Loucy (cell line): ENCODE results near the gene TRAF3IP1.

Experiments
- H2AFZ ChIP-seq: fragments of 200-600 bp; sonication (generic); 2 replicates; pipeline ENCODE4 v1.6.0; 2016; ENCODE audit warnings: antibody characterized with exemption, mild to moderate bottlenecking, low read length, moderate library complexity
- H3F3A ChIP-seq: fragments of 200-600 bp; 2 replicates; pipeline ENCODE4 v1.6.0; 2016; ENCODE audit warnings: antibody characterized with exemption, low read depth, mild to moderate bottlenecking
- H3K27me3 ChIP-seq: fragments of 200-600 bp; sonication (generic); 2 replicates; pipeline ENCODE4 v1.6.1; 2014; ENCODE audit warnings: low read length, mild to moderate bottlenecking; ENCODE audit not compliant: insufficient read depth, poor library complexity, severe bottlenecking
- H3K36me3 ChIP-seq: fragments of 200-600 bp; sonication (generic); 2 replicates; pipeline ENCODE4 v1.6.1; 2016; ENCODE audit warnings: low read length; ENCODE audit not compliant: insufficient read depth
- H3K4me1 ChIP-seq: fragments of 200-600 bp; sonication (generic); 2 replicates; pipeline ENCODE4 v1.5.1; 2014; ENCODE audit warnings: low read length, mild to moderate bottlenecking; ENCODE audit not compliant: insufficient read depth, poor library complexity, severe bottlenecking
- H3K4me2 ChIP-seq: fragments of 200-600 bp; sonication (generic); 2 replicates; pipeline ENCODE4 v1.6.0; 2014; ENCODE audit warnings: antibody characterized with exemption, low read length, low read depth, mild to moderate bottlenecking; ENCODE audit not compliant: poor library complexity, severe bottlenecking
- H3K4me3 ChIP-seq: fragments of 200-600 bp; sonication (generic); 2 replicates; pipeline ENCODE4 v1.5.1; 2014; ENCODE audit warnings: low read length, mild to moderate bottlenecking, mixed read lengths; ENCODE audit not compliant: poor library complexity, severe bottlenecking
- H3K79me2 ChIP-seq: fragments of 200-600 bp; sonication (generic); 2 replicates; pipeline ENCODE4 v1.6.1; 2014; ENCODE audit warnings: low read length; ENCODE audit not compliant: insufficient read depth
- H3K9ac ChIP-seq: fragments of 200-600 bp; sonication (generic); 2 replicates; pipeline ENCODE4 v1.6.0; 2014; ENCODE audit warnings: mild to moderate bottlenecking, low read depth, low read length, moderate library complexity; ENCODE audit not compliant: poor library complexity, severe bottlenecking
- H3K9me2 ChIP-seq: fragments of 200-600 bp; sonication (generic); replicated peaks from 2 replicates; pipeline ENCODE4 v1.6.1; 2016; ENCODE audit warnings: low read depth, low read length, mixed read lengths
- H3K9me3 ChIP-seq: fragments of 200-600 bp; sonication (generic); 2 replicates; pipeline ENCODE4 v1.6.1; 2014; ENCODE audit warnings: mild to moderate bottlenecking, antibody characterized with exemption, low read length, low read depth; ENCODE audit not compliant: insufficient read depth
- H4K20me1 ChIP-seq: fragments of 200-600 bp; sonication (generic); 2 replicates; pipeline ENCODE4 v1.6.0; 2014; ENCODE audit warnings: antibody characterized with exemption, low read length, mild to moderate bottlenecking; ENCODE audit not compliant: insufficient read depth, poor library complexity, severe bottlenecking
- CTCF ChIP-seq: fragments of 200-600 bp; sonication (generic); conservative IDR thresholded peaks from 2 replicates; pipeline ENCODE4 v1.5.1; 2014; ENCODE audit warnings: mild to moderate bottlenecking, antibody characterized with exemption, low read length
- EZH2phosphoT487 ChIP-seq: fragments of 200-600 bp; IDR thresholded peaks from 2 replicates; pipeline ENCODE4 v1.6.1; 2018; ENCODE audit warnings: antibody characterized with exemption, mild to moderate bottlenecking, moderate library complexity, borderline replicate concordance

Gene TRAF3IP1

GRCh38 chr2:238427435-238428162, 107.3 kb downstream of the TRAF3IP1 start:
- Histone ChIP-seq H3K9me3 (peaks cover 9% of the 10 kb centered on the region; the same call in 1 of the 2 replicates), H3K4me2 (peak overlapping the region; percentile 87), H3K9ac (peak overlapping the region; percentile 93), H3K4me3 (peak overlapping the region; percentile 92), H2AFZ (peak overlapping the region; percentile 73; the same call in 1 of the 2 replicates), H3K36me3 (no peaks in the 10 kb centered on the region), H4K20me1 (peaks cover 5% of the 10 kb centered on the region), H3K79me2 (peaks cover 55% of the 10 kb centered on the region), H3K4me1 (peaks cover 36% of the 10 kb centered on the region), H3F3A (no peaks in the 10 kb centered on the region), H3K27me3 (peaks cover 4% of the 10 kb centered on the region), H3K9me2 (no peaks in the 10 kb centered on the region)
- TF ChIP-seq EZH2phosphoT487: no peak
- TF ChIP-seq CTCF: no peak

GRCh38 chr2:238428866-238429265, 108.5 kb downstream of the TRAF3IP1 start:
- H3K36me3 ChIP-seq: peaks cover 5% of the 10 kb centered on the region; the same call in 1 of the 2 replicates
- H3F3A ChIP-seq: no peaks in the 10 kb centered on the region

GRCh38 chr2:238430781-238431180, 110.5 kb downstream of the TRAF3IP1 start:
- Histone ChIP-seq H3K9ac (no peak overlapping the region), H3K79me2 (peaks cover 83% of the 10 kb centered on the region), H3K4me2 (no peak overlapping the region), H4K20me1 (peaks cover 5% of the 10 kb centered on the region), H3K9me2 (no peaks in the 10 kb centered on the region), H3K36me3 (peaks cover 22% of the 10 kb centered on the region; the same call in 1 of the 2 replicates), H3K9me3 (peaks cover 9% of the 10 kb centered on the region; the same call in 1 of the 2 replicates), H3F3A (no peaks in the 10 kb centered on the region), H3K4me3 (no peak overlapping the region), H2AFZ (no peak overlapping the region), H3K27me3 (peaks cover 4% of the 10 kb centered on the region), H3K4me1 (peaks cover 26% of the 10 kb centered on the region)
- TF ChIP-seq EZH2phosphoT487 (no peak), CTCF (no peak)

More at GRCh38 chr2:238428866-238429265, 108.5 kb downstream of the TRAF3IP1 start:
- Histone ChIP-seq H3K4me2 (peak overlapping the region; percentile 87), H3K27me3 (peaks cover 4% of the 10 kb centered on the region), H3K9me2 (no peaks in the 10 kb centered on the region), H2AFZ (no peak overlapping the region), H3K4me3 (peak overlapping the region; percentile 92), H3K9ac (no peak overlapping the region), H3K79me2 (peaks cover 68% of the 10 kb centered on the region), H3K4me1 (peaks cover 36% of the 10 kb centered on the region), H4K20me1 (peaks cover 5% of the 10 kb centered on the region), H3K9me3 (peaks cover 9% of the 10 kb centered on the region; the same call in 1 of the 2 replicates)
- TF ChIP-seq CTCF: no peak
- no peak for TF ChIP-seq EZH2phosphoT487
